Lower leg skin (tissue), 4 donors: ENCODE results near the gene STUB1. TPM values are rescaled to one million over a fixed set of nuclear protein-coding genes. Genes with fewer than 3 reads are reported as not detected.

Experiments used
- DNase-seq, 2 donors: peaks; one replicate each; pipeline ENCODE4 v3.0.0-alpha.2; 2019; ENCODE audit warnings: low spot score in 2 of 2
- H3K4me3 ChIP-seq: fragments of 200-600 bp; sonication (generic); 2 replicates; pipeline ENCODE4 v1.5.1; 2017; ENCODE audit warnings: mild to moderate bottlenecking, low read depth; ENCODE audit not compliant: poor library complexity, severe bottlenecking
- CTCF ChIP-seq, 3 donors: fragments of 450-650 bp; IDR thresholded peaks; one replicate each; pipeline ENCODE4 v1.5.1; 2016; ENCODE audit warnings: antibody characterized with exemption in 3 of 3, mild to moderate bottlenecking in 3 of 3, moderate library complexity in 2 of 3
- POLR2A ChIP-seq, 2 donors: fragments of 450-650 bp; IDR thresholded peaks; one replicate each; pipeline ENCODE4 v1.6.1; 2016 to 2017; ENCODE audit warnings: antibody characterized with exemption in 2 of 2, mild to moderate bottlenecking in 1 of 2, moderate library complexity in 1 of 2
- whole genome bisulfite sequencing, 2 donors: methylation state at CpG; one replicate each; pipeline ENCODE4 v1.1.5; 2018; 5-methylcytosine and 5-hydroxymethylcytosine counted together
- intact Hi-C: fragments of 100-400 bp; cut with DNase I; formaldehyde crosslinking; loops from one replicate; pipeline ENCODE4 v1.15.0; 2023; ENCODE audit warnings: low total_unique reads
- total RNA-seq, 4 donors: library from RNA; depleted of rRNA; stranded (reverse); fragments of >200 nt; gene quantifications; one replicate each; pipeline ENCODE4 v1.1.0, GENCODE V29; 2016

STUB1 gene
- total RNA-seq, 4 donors from 2014 or later, result 195 to 272 (median 198) TPM

DNA sequence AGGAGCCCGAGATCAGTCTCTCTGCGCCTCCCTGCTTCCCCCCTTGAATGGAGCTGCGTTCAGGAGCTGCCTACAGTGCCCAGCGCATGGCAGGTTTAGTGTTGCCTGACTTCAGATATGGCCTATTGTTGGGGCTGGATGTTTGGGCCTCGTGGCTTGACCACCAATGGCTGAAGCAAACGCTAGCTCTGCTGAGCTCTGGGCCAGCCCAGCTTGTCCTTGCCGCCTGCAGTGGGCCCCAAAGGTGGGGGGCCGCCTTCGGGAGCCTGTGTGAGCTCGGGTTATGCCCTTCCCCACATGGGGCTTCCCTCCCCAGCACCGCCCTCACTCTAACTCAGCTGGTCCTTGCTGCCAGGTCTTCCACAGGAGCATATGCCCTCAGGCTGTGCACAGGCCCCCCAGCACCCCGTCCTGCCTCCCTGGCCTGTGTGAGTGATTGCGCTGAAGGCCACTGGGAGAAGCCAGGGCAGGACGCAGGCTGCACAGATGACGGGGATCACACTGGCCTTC lies 42.1 kb upstream of the STUB1 start:
- H3K4me3 ChIP-seq, result no peak overlapping the region
- no peak for DNase-seq
- WGBS, 2 donors, result 87% methylated on average over 13 to 15 of the region's 15 CpGs
- TF ChIP-seq POLR2A (IDR thresholded peaks at IDR 0.05) (no peak), CTCF (IDR thresholded peaks at IDR 0.05) (no peak)
- intact Hi-C loops, result no loop called here

GRCh38 chr16:638836-639235 lies 41.4 kb upstream of the STUB1 start:
- no peak for DNase-seq
- no peak overlapping the region for H3K4me3 ChIP-seq
- intact Hi-C loops, result no loop called here
- TF ChIP-seq CTCF (IDR thresholded peaks at IDR 0.05) (no peak), POLR2A (IDR thresholded peaks at IDR 0.05) (no peak)
- WGBS, 2 donors, result 78 to 85% methylated on average over 9 of the region's 9 CpGs

- DNase-seq, result no peak
- intact Hi-C loops, result no loop called here
- no peak overlapping the region for H3K4me3 ChIP-seq
- no peak for TF ChIP-seq POLR2A (IDR thresholded peaks at IDR 0.05)
- no peak for TF ChIP-seq CTCF (IDR thresholded peaks at IDR 0.05)
- WGBS, 2 donors, result 89 to 94% methylated on average over 3 of the region's 5 CpGs
These were observed 39.6 kb upstream of the STUB1 start for GRCh38 chr16:640614-641013.

DNA sequence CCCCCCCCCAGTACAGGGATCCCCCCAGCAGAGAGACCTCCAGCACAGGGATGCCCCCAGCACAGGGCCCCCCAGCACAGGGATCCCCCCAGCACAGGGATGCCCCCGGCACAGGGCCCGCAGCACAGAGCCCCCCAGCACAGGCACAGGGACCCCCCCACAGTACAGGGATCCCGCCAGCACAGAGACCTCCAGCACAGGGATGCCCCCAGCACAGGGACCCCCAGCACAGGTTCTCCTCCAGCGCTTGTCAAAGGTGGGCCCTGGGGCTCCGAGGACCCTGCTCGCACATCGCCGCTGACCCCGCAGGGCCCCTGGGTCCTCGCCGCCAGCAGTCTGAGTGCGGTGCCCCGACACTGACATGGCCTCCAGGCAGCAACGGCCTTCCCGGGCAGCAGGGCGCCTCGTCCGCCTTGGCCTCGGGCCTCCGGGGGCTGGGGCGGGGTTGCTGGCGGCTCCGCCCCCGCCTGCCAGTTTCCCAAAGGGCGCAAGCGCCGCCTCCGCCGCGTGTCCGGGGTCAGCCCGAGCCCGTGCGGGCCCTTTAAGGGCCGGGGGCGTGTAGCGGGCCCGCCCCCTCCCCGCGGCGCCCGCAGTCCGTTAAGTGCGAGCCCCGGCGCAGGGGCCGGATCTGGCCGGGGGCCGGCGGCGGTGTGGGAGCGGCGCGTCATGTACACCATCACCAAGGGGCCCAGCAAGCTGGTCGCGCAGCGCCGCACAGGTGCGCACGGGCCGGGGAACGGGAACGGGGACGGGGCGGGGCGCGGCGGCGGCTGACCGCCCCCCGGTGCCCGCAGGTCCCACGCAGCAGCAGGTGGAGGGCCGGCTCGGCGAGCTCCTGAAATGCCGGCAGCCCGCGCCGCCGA lies 38.7 kb upstream of the STUB1 start, which contains the start of gene MCRIP2:
TSS of gene MCRIP2 (plus strand) at position 503 of the 863 bp plus-strand sequence. CDS start at position 667, 164 bp downstream.
- H3K4me3 ChIP-seq, result peak within 1 kb of the TSS; percentile 60
- intact Hi-C loops, result no loop called here
- WGBS, 2 donors, result 1% methylated on average over 31 of the region's 81 CpGs; no CpG with 5 or more reads in 1 of the 2 donors
- no peak for TF ChIP-seq POLR2A (IDR thresholded peaks at IDR 0.05)
- no peak for TF ChIP-seq CTCF (IDR thresholded peaks at IDR 0.05)
- peak; percentile 62 to 95 for DNase-seq

- H3K4me3 ChIP-seq, result peak overlapping the region; percentile 60
- no peak for DNase-seq
- intact Hi-C loops, result no loop called here
- WGBS, 2 donors, result 7 to 27% methylated on average over 18 to 60 of the region's 72 CpGs
- TF ChIP-seq CTCF (IDR thresholded peaks at IDR 0.05), result no peak
- no peak for TF ChIP-seq POLR2A (IDR thresholded peaks at IDR 0.05)
These were observed 37.8 kb upstream of the STUB1 start for GRCh38 chr16:642189-643049.
